ENCODE measurements around the gene TTC23.

TTC23 gene

DNA sequence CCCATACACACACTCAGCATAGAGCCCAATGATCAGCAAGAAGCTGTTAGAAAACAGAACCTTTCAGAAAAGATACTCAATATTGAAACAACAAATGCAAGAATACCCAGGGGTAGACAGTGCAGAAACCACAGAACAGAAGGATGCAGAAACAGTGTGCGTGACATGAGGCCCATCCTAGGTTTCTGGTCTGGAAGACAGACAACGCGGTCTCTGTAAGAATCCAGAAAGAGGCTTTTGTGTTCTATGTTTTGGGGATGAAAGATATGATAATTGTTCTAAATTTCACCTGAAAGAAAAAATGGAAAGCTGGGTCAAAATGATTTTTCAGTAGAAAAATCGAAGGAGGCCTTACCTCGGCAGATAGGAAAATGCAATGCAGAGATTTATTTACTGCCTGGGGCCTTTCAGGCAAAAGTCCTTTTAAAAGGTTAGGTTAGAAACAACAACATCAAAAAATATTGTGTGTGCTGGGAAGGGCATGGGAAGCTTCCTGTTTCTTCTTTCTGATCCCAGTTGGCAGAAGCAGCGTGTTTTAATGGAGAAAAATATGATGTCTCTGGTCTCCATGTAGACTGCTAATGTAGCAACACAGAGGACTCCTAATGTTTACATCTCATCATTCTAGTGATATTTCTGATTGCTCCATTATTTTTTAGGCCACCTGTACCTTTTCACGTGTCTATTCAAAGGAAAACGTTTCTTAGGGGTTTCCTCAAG, 127.5 kb downstream of the TTC23 start:
- H3K4me3 ChIP-seq (ENCODE audit: low read depth, low read length), result no peak overlapping the region
- TF ChIP-seq CTCF (IDR thresholded peaks at IDR 0.05; ENCODE audit: insufficient read depth, low read depth, low read length, missing control alignments), result no peak
- no peak for DNase-seq (ENCODE audit: low read depth)

- no peak overlapping the region for H3K4me3 ChIP-seq (ENCODE audit: low read depth, low read length)
- no peak for TF ChIP-seq CTCF (IDR thresholded peaks at IDR 0.05; ENCODE audit: insufficient read depth, low read depth, low read length, missing control alignments)
- DNase-seq (ENCODE audit: low read depth), result no peak
Measured at GRCh38 chr15:99121207-99121606, 128.2 kb downstream of the TTC23 start.

DNA sequence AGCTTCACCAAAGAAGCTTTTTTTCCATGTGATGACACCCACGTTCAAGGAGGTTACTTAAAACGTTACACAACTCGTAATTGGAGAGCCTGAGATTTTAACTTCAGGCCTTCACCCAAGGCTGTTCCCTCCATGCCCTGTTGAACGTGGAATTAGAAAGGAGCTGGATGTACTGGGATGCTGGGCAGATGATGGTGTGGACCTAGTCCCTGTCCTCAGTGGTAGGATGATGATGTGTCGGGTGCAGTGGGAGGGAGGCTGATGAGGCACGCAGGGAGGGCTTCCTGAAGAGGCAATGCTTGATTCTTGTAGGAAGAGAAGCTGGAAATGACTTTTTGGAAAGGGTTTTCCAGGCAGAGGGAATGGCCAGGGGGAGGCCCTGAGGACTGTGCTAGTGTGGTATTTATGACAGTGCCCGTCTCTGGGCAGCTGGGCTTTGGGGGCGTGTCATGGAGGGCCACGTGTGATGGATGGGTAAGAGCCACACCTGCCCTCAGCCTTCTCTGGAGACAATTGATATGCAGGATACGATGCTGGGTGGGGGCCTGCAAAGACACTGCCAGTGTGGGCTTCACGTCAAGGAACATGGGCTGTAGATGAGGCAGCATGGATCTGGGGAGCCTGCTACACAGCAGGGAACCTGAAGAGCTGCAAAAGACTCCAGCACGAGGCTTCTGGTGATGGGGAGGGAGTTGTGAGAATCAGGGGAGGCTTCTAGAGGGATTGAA, 129.2 kb downstream of the TTC23 start:
- no peak for DNase-seq (ENCODE audit: low read depth)
- no peak for TF ChIP-seq CTCF (IDR thresholded peaks at IDR 0.05; ENCODE audit: insufficient read depth, low read depth, low read length, missing control alignments)
- no peak overlapping the region for H3K4me3 ChIP-seq (ENCODE audit: low read depth, low read length)

DNA sequence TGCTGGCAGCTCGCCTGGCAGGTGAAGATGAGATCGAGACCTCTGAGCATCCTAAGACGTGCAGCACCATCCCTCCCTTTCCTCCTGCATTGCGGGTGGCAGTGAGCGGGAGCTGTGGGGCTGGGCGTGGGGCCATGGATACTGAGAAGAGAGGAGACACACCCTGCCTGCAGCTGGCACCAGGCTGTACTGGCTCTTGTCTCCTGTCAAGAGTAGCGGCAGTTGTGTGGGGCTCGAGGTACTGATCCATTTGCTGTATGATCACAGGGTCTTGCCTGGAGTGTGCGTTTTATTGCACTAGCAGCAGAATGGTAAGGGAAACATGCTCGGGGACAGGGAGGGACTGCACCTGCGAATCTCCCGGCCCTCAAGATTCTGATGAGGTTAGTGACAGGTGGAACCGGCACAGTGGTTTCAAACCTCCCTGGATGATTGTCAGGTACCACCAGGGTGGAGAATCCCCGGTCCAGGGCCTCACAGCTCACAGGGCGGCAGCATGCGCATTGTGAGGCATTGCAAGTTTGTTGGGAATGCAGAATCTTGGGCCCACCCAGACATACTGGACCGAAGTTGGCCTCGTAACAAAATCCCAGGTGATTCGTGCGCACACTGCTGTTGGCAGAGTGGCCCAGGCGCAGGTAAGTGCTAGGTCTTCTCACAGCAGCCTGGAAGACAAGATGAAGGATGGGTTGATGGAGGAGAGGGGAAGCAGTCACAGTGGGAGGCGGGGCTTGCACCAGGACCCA, 130.4 kb downstream of the TTC23 start:
- no peak overlapping the region for H3K4me3 ChIP-seq (ENCODE audit: low read depth, low read length)
- TF ChIP-seq CTCF (IDR thresholded peaks at IDR 0.05; ENCODE audit: insufficient read depth, low read depth, low read length, missing control alignments), result no peak
- DNase-seq (ENCODE audit: low read depth), result no peak

GRCh38 chr15:99118258-99118632, 131.1 kb downstream of the TTC23 start:
- no peak for DNase-seq (ENCODE audit: low read depth)
- no peak overlapping the region for H3K4me3 ChIP-seq (ENCODE audit: low read depth, low read length)
- TF ChIP-seq CTCF (IDR thresholded peaks at IDR 0.05; ENCODE audit: insufficient read depth, low read depth, low read length, missing control alignments), result no peak

DNA sequence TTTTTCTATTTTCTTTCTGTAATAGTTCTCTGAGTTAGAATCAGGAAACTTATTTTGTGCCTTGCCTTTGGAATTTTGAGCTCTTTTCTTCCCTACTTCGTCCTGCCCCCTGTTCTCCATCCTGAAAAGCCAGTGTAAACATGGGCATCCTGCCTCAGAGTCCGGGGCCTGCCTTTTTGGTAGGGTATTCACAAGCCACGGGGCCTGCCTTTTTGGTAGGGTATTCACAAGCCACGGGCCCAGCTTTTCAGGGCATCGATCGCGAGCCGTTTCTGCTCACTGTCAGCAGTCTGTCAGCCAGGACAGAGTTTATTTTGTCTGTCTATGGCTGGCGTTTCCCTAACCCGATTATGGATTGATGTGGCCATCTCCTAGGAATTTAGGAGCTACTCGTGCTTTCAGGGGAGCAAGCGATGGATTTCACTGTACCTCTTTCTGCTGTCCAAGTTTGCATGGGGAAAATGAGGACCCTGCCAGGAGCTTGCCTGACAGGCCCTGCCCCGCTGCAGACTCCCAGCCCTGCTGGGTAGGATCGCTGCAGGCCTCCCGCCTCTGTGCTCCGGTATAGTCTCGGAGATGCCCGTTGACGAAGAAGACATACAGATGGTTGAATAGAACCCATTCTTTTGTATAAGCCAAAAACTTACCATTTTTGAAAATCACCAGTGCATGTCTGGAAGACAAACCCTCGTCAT, 131.7 kb downstream of the TTC23 start:
- no peak overlapping the region for H3K4me3 ChIP-seq (ENCODE audit: low read depth, low read length)
- no peak for DNase-seq (ENCODE audit: low read depth)
- TF ChIP-seq CTCF (IDR thresholded peaks at IDR 0.05; ENCODE audit: insufficient read depth, low read depth, low read length, missing control alignments), result no peak

All from GM12865 (cell line).